Measurements from ENCODE around the gene DUSP9.

The DUSP9 gene

GRCh38 chrX:153667281-153667955 is 20.4 kb downstream of the DUSP9 start:
- peaks cover 7% of the 10 kb centered on the region for H3K4me1 Mint-ChIP-seq (ENCODE audit: low read depth)
- H3K27me3 Mint-ChIP-seq (ENCODE audit: low read depth), result peaks cover 24% of the 10 kb centered on the region
- no peaks in the 10 kb centered on the region for H3K9me3 Mint-ChIP-seq
- no peaks in the 10 kb centered on the region for H3K36me3 Mint-ChIP-seq (ENCODE audit: low read depth)
- H3K4me3 Mint-ChIP-seq, result peak overlapping the region; percentile 76
- H3K27ac Mint-ChIP-seq, result no peak overlapping the region

- no peaks in the 10 kb centered on the region for H3K36me3 Mint-ChIP-seq (ENCODE audit: low read depth)
- peaks cover 24% of the 10 kb centered on the region for H3K27me3 Mint-ChIP-seq (ENCODE audit: low read depth)
- H3K4me1 Mint-ChIP-seq (ENCODE audit: low read depth), result peaks cover 7% of the 10 kb centered on the region
- H3K27ac Mint-ChIP-seq, result no peak overlapping the region
- no peaks in the 10 kb centered on the region for H3K9me3 Mint-ChIP-seq
- peak overlapping the region; percentile 76 for H3K4me3 Mint-ChIP-seq
These were observed 21.0 kb downstream of the DUSP9 start for GRCh38 chrX:153667956-153668396.

- H3K27me3 Mint-ChIP-seq (ENCODE audit: low read depth), result peaks cover 27% of the 10 kb centered on the region
- H3K4me1 Mint-ChIP-seq (ENCODE audit: low read depth), result peaks cover 7% of the 10 kb centered on the region
- no peak overlapping the region for H3K4me3 Mint-ChIP-seq
- H3K36me3 Mint-ChIP-seq (ENCODE audit: low read depth), result no peaks in the 10 kb centered on the region
- no peak overlapping the region for H3K27ac Mint-ChIP-seq
- no peaks in the 10 kb centered on the region for H3K9me3 Mint-ChIP-seq
These were observed 21.6 kb downstream of the DUSP9 start for GRCh38 chrX:153668423-153669173.

- Mint-ChIP-seq H3K27ac (no peak overlapping the region), H3K27me3 (ENCODE audit: low read depth) (peaks cover 32% of the 10 kb centered on the region), H3K36me3 (ENCODE audit: low read depth) (no peaks in the 10 kb centered on the region), H3K4me1 (ENCODE audit: low read depth) (peaks cover 7% of the 10 kb centered on the region), H3K9me3 (no peaks in the 10 kb centered on the region), H3K4me3 (no peak overlapping the region)
These were observed 22.3 kb downstream of the DUSP9 start for GRCh38 chrX:153669174-153669890.

GRCh38 chrX:153669901-153670731 is 23.1 kb downstream of the DUSP9 start:
- H3K9me3 Mint-ChIP-seq, result no peaks in the 10 kb centered on the region
- no peak overlapping the region for H3K27ac Mint-ChIP-seq
- peaks cover 7% of the 10 kb centered on the region for H3K4me1 Mint-ChIP-seq (ENCODE audit: low read depth)
- H3K36me3 Mint-ChIP-seq (ENCODE audit: low read depth), result no peaks in the 10 kb centered on the region
- H3K27me3 Mint-ChIP-seq (ENCODE audit: low read depth), result peaks cover 35% of the 10 kb centered on the region
- no peak overlapping the region for H3K4me3 Mint-ChIP-seq

- peaks cover 7% of the 10 kb centered on the region for H3K4me1 Mint-ChIP-seq (ENCODE audit: low read depth)
- peaks cover 32% of the 10 kb centered on the region for H3K27me3 Mint-ChIP-seq (ENCODE audit: low read depth)
- no peak overlapping the region for H3K27ac Mint-ChIP-seq
- no peaks in the 10 kb centered on the region for H3K36me3 Mint-ChIP-seq (ENCODE audit: low read depth)
- no peaks in the 10 kb centered on the region for H3K9me3 Mint-ChIP-seq
- H3K4me3 Mint-ChIP-seq, result no peak overlapping the region
These were observed 24.0 kb downstream of the DUSP9 start for GRCh38 chrX:153670748-153671588.

- Mint-ChIP-seq H3K27me3 (ENCODE audit: low read depth) (peaks cover 29% of the 10 kb centered on the region), H3K27ac (no peak overlapping the region), H3K9me3 (no peaks in the 10 kb centered on the region), H3K4me3 (no peak overlapping the region), H3K36me3 (ENCODE audit: low read depth) (no peaks in the 10 kb centered on the region), H3K4me1 (ENCODE audit: low read depth) (peaks cover 7% of the 10 kb centered on the region)
These were observed 24.9 kb downstream of the DUSP9 start for GRCh38 chrX:153671589-153672530.

- Mint-ChIP-seq H3K4me1 (ENCODE audit: low read depth) (peaks cover 4% of the 10 kb centered on the region), H3K36me3 (ENCODE audit: low read depth) (no peaks in the 10 kb centered on the region), H3K9me3 (no peaks in the 10 kb centered on the region), H3K27me3 (ENCODE audit: low read depth) (peaks cover 30% of the 10 kb centered on the region), H3K27ac (no peak overlapping the region), H3K4me3 (no peak overlapping the region)
These were observed 25.8 kb downstream of the DUSP9 start for GRCh38 chrX:153672531-153673427.

GRCh38 chrX:153673428-153674218 is 26.6 kb downstream of the DUSP9 start, which contains the start of gene PNCK:
Gene PNCK, minus strand, starts transcription at chrX:153673813. Its CDS starts 737 bp downstream, at chrX:153673076.
- Mint-ChIP-seq H3K27me3 (ENCODE audit: low read depth) (peaks cover 28% of the 10 kb centered on the region), H3K4me1 (ENCODE audit: low read depth) (no peaks in the 10 kb centered on the region), H3K4me3 (no peak within 1 kb of the TSS), H3K27ac (no peak within 1 kb of the TSS), H3K36me3 (ENCODE audit: low read depth) (no peaks in the 10 kb centered on the region), H3K9me3 (no peaks in the 10 kb centered on the region)

GRCh38 chrX:153674219-153674851 is 27.3 kb downstream of the DUSP9 start:
- Mint-ChIP-seq H3K27me3 (ENCODE audit: low read depth) (peaks cover 28% of the 10 kb centered on the region), H3K36me3 (ENCODE audit: low read depth) (no peaks in the 10 kb centered on the region), H3K4me1 (ENCODE audit: low read depth) (no peaks in the 10 kb centered on the region), H3K27ac (no peak overlapping the region), H3K4me3 (no peak overlapping the region), H3K9me3 (no peaks in the 10 kb centered on the region)

GRCh38 chrX:153681175-153681574 is 34.2 kb downstream of the DUSP9 start:
- Mint-ChIP-seq H3K27ac (no peak overlapping the region), H3K4me3 (no peak overlapping the region), H3K27me3 (ENCODE audit: low read depth) (peaks cover 19% of the 10 kb centered on the region), H3K9me3 (no peaks in the 10 kb centered on the region), H3K4me1 (ENCODE audit: low read depth) (no peaks in the 10 kb centered on the region), H3K36me3 (ENCODE audit: low read depth) (no peaks in the 10 kb centered on the region)

Measured in T-helper 1 cell treated with Interleukin-12 subunit alpha and Interleukin-12 subunit beta and Interleukin-4 antibody, amounts not matched to agents 30 μg/mL and 1 μg/mL, for 36 hours (primary cell).